Hepatocyte (in vitro differentiated cells): ENCODE measurements around the gene PCGF3. TPM values are rescaled to one million over a fixed set of nuclear protein-coding genes. Genes with fewer than 3 reads are reported as not detected.

Source experiments
- DNase-seq: peaks from one replicate; pipeline ENCODE4 v3.0.0-alpha.2; 2016; ENCODE audit warnings: low spot score
- H2AFZ ChIP-seq: fragments of 200-600 bp; sonication (generic); 2 replicates; pipeline ENCODE4 v1.6.0; 2016; ENCODE audit warnings: antibody characterized with exemption, mild to moderate bottlenecking
- H3K27ac ChIP-seq: fragments of 200-600 bp; sonication (generic); 2 replicates; pipeline ENCODE4 v1.5.1; 2016; ENCODE audit warnings: mild to moderate bottlenecking
- H3K27me3 ChIP-seq: fragments of 200-600 bp; sonication (generic); 2 replicates; pipeline ENCODE4 v1.6.1; 2016
- H3K36me3 ChIP-seq: fragments of 200-600 bp; sonication (generic); replicated peaks from 2 replicates; pipeline ENCODE4 v1.5.1; 2016; ENCODE audit warnings: low read depth; ENCODE audit not compliant: insufficient read depth
- H3K4me1 ChIP-seq: fragments of 200-600 bp; sonication (generic); 2 replicates; pipeline ENCODE4 v1.5.1; 2016; ENCODE audit warnings: mild to moderate bottlenecking, moderate library complexity; ENCODE audit not compliant: insufficient read depth
- H3K4me2 ChIP-seq: fragments of 200-600 bp; sonication (generic); 2 replicates; pipeline ENCODE4 v1.6.0; 2016
- H3K4me3 ChIP-seq: fragments of 200-600 bp; sonication (generic); 2 replicates; pipeline ENCODE4 v1.5.1; 2016; ENCODE audit warnings: mild to moderate bottlenecking
- H3K79me2 ChIP-seq: fragments of 200-600 bp; sonication (generic); 2 replicates; pipeline ENCODE4 v1.6.0; 2017; ENCODE audit warnings: mild to moderate bottlenecking
- H3K9me2 ChIP-seq: fragments of 200-600 bp; sonication (generic); replicated peaks from 2 replicates; pipeline ENCODE4 v1.6.0; 2017; ENCODE audit warnings: mild to moderate bottlenecking; ENCODE audit not compliant: insufficient read depth
- H3K9me3 ChIP-seq: fragments of 200-600 bp; sonication (generic); 2 replicates; pipeline ENCODE4 v1.5.1; 2016; ENCODE audit warnings: low read depth, mild to moderate bottlenecking
- H4K20me1 ChIP-seq: fragments of 200-600 bp; sonication (generic); 2 replicates; pipeline ENCODE4 v1.6.0; 2016; ENCODE audit warnings: mild to moderate bottlenecking; ENCODE audit not compliant: insufficient read depth, poor library complexity, severe bottlenecking
- CTCF ChIP-seq: fragments of 200-600 bp; sonication (generic); IDR thresholded peaks from 2 replicates; pipeline ENCODE4 v1.5.1; 2016; ENCODE audit warnings: antibody characterized with exemption, mild to moderate bottlenecking; ENCODE audit not compliant: poor library complexity
- EZH2 ChIP-seq: fragments of 200-600 bp; sonication (generic); IDR thresholded peaks from 2 replicates; pipeline ENCODE4 v1.6.1; 2016; ENCODE audit warnings: antibody characterized with exemption, mild to moderate bottlenecking, borderline replicate concordance
- EZH2phosphoT487 ChIP-seq: fragments of 200-600 bp; sonication (generic); IDR thresholded peaks from one replicate; pipeline ENCODE4 v1.6.1; 2018; ENCODE audit warnings: antibody characterized with exemption, mild to moderate bottlenecking, low read depth, moderate library complexity; ENCODE audit not compliant: unreplicated experiment, severe bottlenecking
- WGBS: methylation state at CpG from one replicate; pipeline ENCODE4 v1.1.6; 2016; ENCODE audit warnings: low lambda C conversion rate; ENCODE audit errors: missing lambda C conversion rate; 5-methylcytosine and 5-hydroxymethylcytosine counted together
- polyA plus RNA-seq: library from polyadenylated mRNA; unstranded; fragments of >200 nt; fragmentation: Nextera tagmentation; extraction: Ambion mirVana; gene quantifications from 2 replicates; pipeline ENCODE4 v1.2.1, GENCODE V29; 2016
- total RNA-seq: library from RNA; depleted of rRNA; stranded (reverse); fragments of >200 nt; gene quantifications from 2 replicates; pipeline ENCODE4 v1.2.3, GENCODE V29; 2014

The PCGF3 gene
- total and polyA plus RNA-seq, 2 experiments from 2014 or later: 21.8 to 43.5 TPM

- no peak overlapping the region for H3K4me2 ChIP-seq
Observed at GRCh38 chr4:710116-710515, 4.5 kb downstream of the PCGF3 start.

GRCh38 chr4:710916-711315 is 5.3 kb downstream of the PCGF3 start:
- WGBS: 94% methylated on average over 13 of the region's 13 CpGs
- no peaks in the 10 kb centered on the region for H3K9me2 ChIP-seq
- H3K79me2 ChIP-seq: peaks cover 95% of the 10 kb centered on the region
- peaks cover 79% of the 10 kb centered on the region for H4K20me1 ChIP-seq
- TF ChIP-seq EZH2: no peak
- peaks cover 18% of the 10 kb centered on the region for H3K4me1 ChIP-seq
- no peaks in the 10 kb centered on the region for H3K27me3 ChIP-seq
- no peaks in the 10 kb centered on the region for H3K36me3 ChIP-seq
- H3K4me3 ChIP-seq: no peak overlapping the region
- no peak overlapping the region for H3K27ac ChIP-seq
- H3K9me3 ChIP-seq: no peaks in the 10 kb centered on the region
- H2AFZ ChIP-seq: no peak overlapping the region
- no peak overlapping the region for H3K4me2 ChIP-seq
- no peak for DNase-seq

More at GRCh38 chr4:710116-710515, 4.5 kb downstream of the PCGF3 start:
- Histone ChIP-seq H2AFZ (no peak overlapping the region), H3K9me2 (no peaks in the 10 kb centered on the region), H3K27ac (no peak overlapping the region), H3K4me1 (peaks cover 18% of the 10 kb centered on the region), H3K36me3 (no peaks in the 10 kb centered on the region), H4K20me1 (peaks cover 77% of the 10 kb centered on the region), H3K79me2 (peaks cover 93% of the 10 kb centered on the region), H3K4me3 (no peak overlapping the region), H3K9me3 (no peaks in the 10 kb centered on the region), H3K27me3 (no peaks in the 10 kb centered on the region)
- no peak for DNase-seq
- TF ChIP-seq EZH2 (no peak), CTCF (no peak), EZH2phosphoT487 (no peak)
- 95% methylated on average over 9 of the region's 9 CpGs for WGBS

GRCh38 chr4:712093-712492 is 6.5 kb downstream of the PCGF3 start:
- TF ChIP-seq EZH2: no peak
- TF ChIP-seq EZH2phosphoT487: no peak
- no peak for TF ChIP-seq CTCF
- WGBS: 86% methylated on average over 3 of the region's 3 CpGs
- no peak for DNase-seq
- H3K4me1 ChIP-seq: peaks cover 14% of the 10 kb centered on the region
- no peaks in the 10 kb centered on the region for H3K9me3 ChIP-seq
- H4K20me1 ChIP-seq: peaks cover 79% of the 10 kb centered on the region
- peaks cover 89% of the 10 kb centered on the region for H3K79me2 ChIP-seq
- H3K9me2 ChIP-seq: no peaks in the 10 kb centered on the region
- no peak overlapping the region for H2AFZ ChIP-seq
- no peaks in the 10 kb centered on the region for H3K36me3 ChIP-seq
- H3K4me3 ChIP-seq: no peak overlapping the region
- H3K4me2 ChIP-seq: no peak overlapping the region
- H3K27ac ChIP-seq: no peak overlapping the region
- H3K27me3 ChIP-seq: no peaks in the 10 kb centered on the region

- H4K20me1 ChIP-seq: peaks cover 80% of the 10 kb centered on the region
- no peaks in the 10 kb centered on the region for H3K36me3 ChIP-seq
- no peak overlapping the region for H3K27ac ChIP-seq
- no peaks in the 10 kb centered on the region for H3K9me2 ChIP-seq
- TF ChIP-seq CTCF (no peak), EZH2 (no peak), EZH2phosphoT487 (no peak)
- H3K79me2 ChIP-seq: peaks cover 89% of the 10 kb centered on the region
- H3K9me3 ChIP-seq: no peaks in the 10 kb centered on the region
- no peak overlapping the region for H3K4me3 ChIP-seq
- H3K4me2 ChIP-seq: no peak overlapping the region
- 96% methylated on average over 4 of the region's 9 CpGs for WGBS
- no peak overlapping the region for H2AFZ ChIP-seq
- no peak for DNase-seq
- H3K27me3 ChIP-seq: no peaks in the 10 kb centered on the region
- H3K4me1 ChIP-seq: peaks cover 10% of the 10 kb centered on the region
Observed at GRCh38 chr4:712916-713632, 7.4 kb downstream of the PCGF3 start.
